A549 (cell line): Measurements from ENCODE around the gene S1PR5. TPM values are rescaled to one million over a fixed set of nuclear protein-coding genes. Genes with fewer than 3 reads are reported as not detected.
"Not testable (repeated sequence)": the region's sequence is repeated elsewhere in the genome, so short reads cannot be mapped to it uniquely, and the experiment has no call there.

Source experiments
- ATAC-seq, 2 experiments: fragments of 200-7000 bp in 1 of 2; fragments of >200 bp in 1 of 2; cut with Nextera tagmentation in 1 of 2; cut with Tn5 transposase in 1 of 2; 3 replicates each; pipeline versions ENCODE4 v1.8.0 to v1.9.1; 2018 to 2020; ENCODE audit warnings: mild to moderate bottlenecking in 1 of 2, moderate library complexity in 1 of 2
- CTCF ChIA-PET: fragments of 300-600 bp; sonication (Branson Sonifier 250); formaldehyde crosslinking; extraction: SDS; loops from one replicate; lab custom pipeline; 2021; ENCODE audit warnings: antibody characterized with exemption, inconsistent platforms; lab: Yijun Ruan, JAX
- POLR2A ChIA-PET: fragments of 350-600 bp; formaldehyde crosslinking; extraction: SDS; loops from one replicate; lab custom pipeline; 2021; ENCODE audit warnings: antibody characterized with exemption, inconsistent platforms; lab: Yijun Ruan, JAX
- DNase-seq, 2 experiments: peaks; one replicate each; pipeline versions ENCODE4 v3.0.0 to v3.0.0-alpha.2; 2011 to 2016; ENCODE audit warnings: low read depth in 1 of 2, low spot score in 1 of 2
- FAIRE-seq: peaks from 2 replicates; lab custom pipeline; 2011; peaks lifted over from hg19 to GRCh38; lab: Jason Lieb, UNC
- H3K27ac ChIP-seq, 2 experiments: fragments of >200 bp; sonication (Bioruptor Twin); formaldehyde crosslinking; 3 replicates each; pipeline ENCODE4 v1.5.1; 2016 to 2017
- H3K4me1 ChIP-seq: fragments of >200 bp; sonication (Bioruptor Twin); formaldehyde crosslinking; 3 replicates; pipeline ENCODE4 v1.6.1; 2016
- H3K4me2 ChIP-seq: fragments of >200 bp; sonication (Bioruptor Twin); formaldehyde crosslinking; 3 replicates; pipeline ENCODE4 v1.6.1; 2016
- H3K4me3 ChIP-seq: fragments of >200 bp; sonication (Bioruptor Twin); formaldehyde crosslinking; 3 replicates; pipeline ENCODE4 v1.5.1; 2016
- H3K9me3 ChIP-seq: fragments of >200 bp; sonication (Bioruptor Twin); formaldehyde crosslinking; 3 replicates; pipeline ENCODE4 v1.6.1; 2016
- JUN ChIP-seq, 2 experiments: fragments of >200 bp; sonication (Bioruptor Twin); formaldehyde crosslinking; IDR thresholded peaks; 2 replicates in 1 of 2; 3 replicates in 1 of 2; pipeline ENCODE4 v1.6.1; 2016 to 2017
- KDM5A ChIP-seq: fragments of 200-600 bp; sonication (generic); IDR thresholded peaks from 2 replicates; pipeline ENCODE4 v1.6.1; 2016; ENCODE audit warnings: antibody characterized with exemption, mild to moderate bottlenecking
- MAFK ChIP-seq: fragments of 450-650 bp; IDR thresholded peaks from 2 replicates; pipeline ENCODE4 v1.6.1; 2014; ENCODE audit not compliant: partially characterized antibody
- MYC ChIP-seq: IDR thresholded peaks from 2 replicates; pipeline ENCODE4 v1.6.1; 2012; ENCODE audit warnings: mild to moderate bottlenecking, inconsistent platforms, low read length, improper control_type of control experiment, borderline replicate concordance
- NFE2L2 ChIP-seq: fragments of 150-350 bp; conservative IDR thresholded peaks from 2 replicates; pipeline ENCODE4 v1.6.1; 2014; ENCODE audit warnings: low read length
- NPAS2 ChIP-seq: fragments of 250-450 bp; sonication (Bioruptor Pico); IDR thresholded peaks from 2 replicates; pipeline ENCODE4 v1.8.0; 2022; ENCODE audit warnings: mild to moderate bottlenecking, moderate library complexity, borderline replicate concordance
- PHF8 ChIP-seq: fragments of 200-600 bp; sonication (generic); IDR thresholded peaks from 2 replicates; pipeline ENCODE4 v1.6.1; 2016; ENCODE audit warnings: low read depth, mild to moderate bottlenecking, antibody characterized with exemption, moderate library complexity, borderline replicate concordance
- POLR2A ChIP-seq: IDR thresholded peaks from 2 replicates; pipeline ENCODE4 v1.6.1; 2012; ENCODE audit warnings: mild to moderate bottlenecking, low read length
- RCOR1 ChIP-seq: fragments of 150-350 bp; IDR thresholded peaks from 2 replicates; pipeline ENCODE4 v1.6.1; 2014; ENCODE audit warnings: antibody characterized with exemption, low read length, low read depth
- RNF2 ChIP-seq: fragments of 200-600 bp; sonication (generic); IDR thresholded peaks from 2 replicates; pipeline ENCODE4 v1.6.1; 2016; ENCODE audit warnings: low read depth, mild to moderate bottlenecking, antibody characterized with exemption, moderate library complexity, borderline replicate concordance
- SREBF2 ChIP-seq: fragments of 450-650 bp; IDR thresholded peaks from 2 replicates; pipeline ENCODE4 v1.6.1; 2014; ENCODE audit warnings: mild to moderate bottlenecking, moderate library complexity
- ZFP36 ChIP-seq: fragments of 450-650 bp; IDR thresholded peaks from 2 replicates; pipeline ENCODE4 v1.6.1; 2014; ENCODE audit warnings: borderline replicate concordance; ENCODE audit not compliant: partially characterized antibody
- ZNF302 ChIP-seq: fragments of 250-450 bp; sonication (Bioruptor Pico); IDR thresholded peaks from 2 replicates; pipeline ENCODE4 v1.9.0; 2021; ENCODE audit warnings: inconsistent platforms, mild to moderate bottlenecking, moderate library complexity
- WGBS: methylation state at CpG from one replicate; pipeline ENCODE4 v1.1.6; 2017; ENCODE audit errors: missing lambda C conversion rate; 5-methylcytosine and 5-hydroxymethylcytosine counted together
- polyA plus RNA-seq, 4 experiments: library from polyadenylated mRNA; depleted of rRNA in 3 of 4; stranded (reverse); fragments of >200 nt; fragmentation: RNase III in 1 of 4; extraction: RNeasy Plus Mini Kit Qiagen cat#74134 plus additional on column Dnase treatment in 1 of 4; gene quantifications; 2 replicates in 3 of 4; 3 replicates in 1 of 4; pipeline ENCODE4 v1.2.3, GENCODE V29; 2011 to 2017
- TF ChIP-seq, protein P1 (sequence below): fragments of >200 bp; sonication (Bioruptor Twin); formaldehyde crosslinking; IDR thresholded peaks from 3 replicates; pipeline ENCODE4 v1.6.1; 2016
- TF ChIP-seq, protein P2 (sequence below): fragments of 250-450 bp; sonication (Bioruptor Pico); IDR thresholded peaks from 2 replicates; pipeline ENCODE4 v1.5.0; 2020; ENCODE audit warnings: low read depth, mild to moderate bottlenecking, moderate library complexity

S1PR5 gene
- polyA plus RNA-seq, 2 of the 4 experiments (the other 2 are of a cell fraction) = 2.1 to 3.8 TPM

DNA sequence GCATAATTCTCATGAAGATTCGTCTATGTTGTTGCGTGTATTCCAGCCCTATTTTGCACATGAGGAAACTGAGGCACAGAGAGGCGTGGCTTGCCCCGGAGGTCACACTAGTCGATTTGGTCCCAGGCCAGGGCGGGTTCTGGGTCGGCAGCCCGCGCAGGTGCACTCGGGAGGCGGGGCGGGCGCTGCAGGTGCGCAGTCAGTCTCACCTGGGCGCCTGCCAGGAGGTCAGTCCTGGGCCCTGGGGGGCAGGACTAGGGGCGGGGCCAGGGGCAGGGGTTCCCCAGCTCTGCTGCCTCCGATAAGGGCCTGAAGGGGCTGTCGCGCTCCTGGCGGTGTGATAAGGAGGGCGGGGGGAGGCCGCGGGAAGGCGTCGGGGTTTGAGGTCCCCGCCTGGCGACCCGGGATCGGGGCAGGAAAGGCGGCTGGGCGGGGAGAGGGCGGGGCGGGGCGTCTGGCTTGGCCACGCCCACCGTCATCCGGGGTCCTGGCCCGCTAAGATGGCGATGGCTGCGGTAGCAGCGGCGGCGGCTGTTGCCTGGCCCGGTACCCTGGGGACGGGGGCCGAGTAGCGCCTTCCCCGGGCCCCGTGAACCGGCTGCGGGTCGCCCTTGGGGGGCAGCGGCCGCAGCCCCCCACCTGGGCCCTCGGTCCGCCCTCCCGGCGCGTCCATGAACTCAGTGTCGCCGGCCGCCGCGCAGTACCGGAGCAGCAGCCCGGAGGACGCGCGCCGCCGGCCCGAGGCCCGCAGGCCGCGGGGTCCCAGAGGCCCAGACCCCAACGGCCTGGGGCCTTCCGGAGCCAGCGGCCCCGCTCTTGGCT lies 26.4 kb upstream of the S1PR5 start, which contains the start of gene ATG4D:
TSS of gene ATG4D (plus strand) at position 485 of the 822 bp plus-strand sequence. CDS start at position 672, 187 bp downstream.
- TF ChIP-seq, protein P1, sequence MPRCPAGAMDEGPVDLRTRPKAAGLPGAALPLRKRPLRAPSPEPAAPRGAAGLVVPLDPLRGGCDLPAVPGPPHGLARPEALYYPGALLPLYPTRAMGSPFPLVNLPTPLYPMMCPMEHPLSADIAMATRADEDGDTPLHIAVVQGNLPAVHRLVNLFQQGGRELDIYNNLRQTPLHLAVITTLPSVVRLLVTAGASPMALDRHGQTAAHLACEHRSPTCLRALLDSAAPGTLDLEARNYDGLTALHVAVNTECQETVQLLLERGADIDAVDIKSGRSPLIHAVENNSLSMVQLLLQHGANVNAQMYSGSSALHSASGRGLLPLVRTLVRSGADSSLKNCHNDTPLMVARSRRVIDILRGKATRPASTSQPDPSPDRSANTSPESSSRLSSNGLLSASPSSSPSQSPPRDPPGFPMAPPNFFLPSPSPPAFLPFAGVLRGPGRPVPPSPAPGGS = peak; percentile 61; the same call in 1 of the 3 replicates
- peak; percentile 76; the same call in 1 of the 2 replicates for TF ChIP-seq PHF8
- no peak for TF ChIP-seq ZFP36
- TF ChIP-seq POLR2A = peak; percentile 79
- 0 out of 2 replicates have a peak, but pooled peaks have one; percentile 33 for TF ChIP-seq KDM5A
- TF ChIP-seq NPAS2 (CRISPR knock-in tag) = no peak
- TF ChIP-seq JUN (IDR thresholded peaks at IDR 0.05) = peak in 1 of 2 experiments; percentile 62; a peak in 1 of 5 replicates
- Histone ChIP-seq H3K9me3 (no peaks in the 10 kb centered on the region), H3K4me1 (peaks cover 6% of the 10 kb centered on the region; the same call in 2 of the 3 replicates), H3K27ac (peak within 1 kb of the TSS; percentile 91 to 99), H3K4me2 (peak within 1 kb of the TSS; percentile 66), H3K4me3 (peak within 1 kb of the TSS; percentile 94)
- peak; percentile 89 to 90 for ATAC-seq
- FAIRE-seq = no peak
- CTCF ChIA-PET = interaction anchor here (1.4 to 2.8 kb wide), 3 partner anchors 25 to 173 kb away, joined by 3 to 10 read pairs (median 9); partner anchors contain the start of genes CDKN2D and DNM2
- 21% methylated on average over 2 of the region's 79 CpGs for WGBS
- peak; percentile 60 to 88 for DNase-seq
- POLR2A ChIA-PET = interaction anchor here (0.5 to 0.7 kb wide), 2 partner anchors 9 to 101 kb away, joined by 3 to 5 read pairs; no protein-coding TSS in a partner anchor

DNA sequence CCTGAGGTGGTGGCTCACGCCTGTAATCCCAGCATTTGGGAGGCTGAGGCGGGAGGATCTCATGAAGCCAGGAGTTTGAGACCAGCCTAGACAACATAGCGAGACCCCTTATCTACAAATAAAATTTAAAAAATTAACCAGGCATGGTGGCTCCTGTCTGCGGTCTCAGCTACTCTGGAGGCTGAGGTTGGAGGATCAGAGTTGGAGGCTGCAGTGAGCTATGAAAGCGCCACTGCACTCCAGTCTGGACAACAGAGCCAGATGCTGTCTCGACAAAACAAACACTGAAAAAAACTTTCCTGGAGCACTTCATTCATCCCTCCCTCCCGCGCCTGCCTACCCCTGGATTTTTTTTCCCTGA lies 25.8 kb upstream of the S1PR5 start:
- Histone ChIP-seq H3K27ac (peak overlapping the region in 1 of 2 experiments; percentile 99; a peak in 3 of 6 replicates), H3K9me3 (no peaks in the 10 kb centered on the region), H3K4me3 (peak overlapping the region; percentile 94), H3K4me1 (peaks cover 6% of the 10 kb centered on the region; the same call in 2 of the 3 replicates), H3K4me2 (peak overlapping the region; percentile 66)
- ChIA-PET CTCF (interaction anchor here (0.6 to 2.9 kb wide), 7 partner anchors 9 to 583 kb away, joined by 3 to 26 read pairs (median 6); partner anchors contain the start of genes CDKN2D, DNM2, KRI1 and S1PR5), POLR2A (interaction anchor here (0.7 kb wide), 1 partner anchor 10 kb away, joined by 5 read pairs; no protein-coding TSS in a partner anchor)
- DNase-seq (no peak), ATAC-seq (no peak), FAIRE-seq (no peak)
- WGBS = 65% methylated on average over 8 of the region's 8 CpGs
- no peak for TF ChIP-seq RCOR1
- TF ChIP-seq MYC = no peak
- no peak for TF ChIP-seq NFE2L2
- no peak for TF ChIP-seq SREBF2
- no peak for TF ChIP-seq RNF2
- TF ChIP-seq ZNF302 (CRISPR knock-in tag) = no peak
- no peak for TF ChIP-seq MAFK
- TF ChIP-seq, protein P2, sequence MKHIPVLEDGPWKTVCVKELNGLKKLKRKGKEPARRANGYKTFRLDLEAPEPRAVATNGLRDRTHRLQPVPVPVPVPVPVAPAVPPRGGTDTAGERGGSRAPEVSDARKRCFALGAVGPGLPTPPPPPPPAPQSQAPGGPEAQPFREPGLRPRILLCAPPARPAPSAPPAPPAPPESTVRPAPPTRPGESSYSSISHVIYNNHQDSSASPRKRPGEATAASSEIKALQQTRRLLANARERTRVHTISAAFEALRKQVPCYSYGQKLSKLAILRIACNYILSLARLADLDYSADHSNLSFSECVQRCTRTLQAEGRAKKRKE (CRISPR knock-in tag) = no peak

DNA sequence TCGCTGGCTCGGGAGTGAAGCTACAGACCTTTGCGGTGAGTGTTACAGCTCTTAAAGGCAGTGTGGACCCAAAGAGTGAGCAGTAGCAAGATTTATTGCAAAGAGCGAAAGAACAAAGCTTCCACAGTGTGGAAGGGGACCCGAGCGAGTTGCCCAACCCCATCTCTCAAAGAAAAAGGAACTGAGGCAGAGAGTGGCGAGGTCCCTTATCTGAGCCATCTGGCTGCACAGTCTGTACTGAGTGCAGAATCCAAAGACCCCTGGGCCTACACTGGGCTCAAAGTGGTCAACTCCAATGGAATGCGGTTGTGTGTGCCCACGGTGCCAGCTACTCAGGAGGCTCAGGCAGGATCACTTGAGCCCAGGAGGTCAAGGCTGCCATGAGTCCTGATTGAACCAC lies 21.8 kb upstream of the S1PR5 start:
- DNase-seq, POLR2A ChIA-PET, H3K27ac ChIP-seq, H3K4me3 ChIP-seq, H3K4me1 ChIP-seq, H3K4me2 ChIP-seq, FAIRE-seq, ATAC-seq, H3K9me3 ChIP-seq: not testable (repeated sequence)
- CTCF ChIA-PET = interaction anchor here (0.9 kb wide), 1 partner anchor 13 kb away, joined by 3 read pairs; no protein-coding TSS in a partner anchor
- WGBS = 83% methylated on average over 7 of the region's 9 CpGs
